ENCODE measurements around the gene GATA6.

The GATA6 gene

DNA sequence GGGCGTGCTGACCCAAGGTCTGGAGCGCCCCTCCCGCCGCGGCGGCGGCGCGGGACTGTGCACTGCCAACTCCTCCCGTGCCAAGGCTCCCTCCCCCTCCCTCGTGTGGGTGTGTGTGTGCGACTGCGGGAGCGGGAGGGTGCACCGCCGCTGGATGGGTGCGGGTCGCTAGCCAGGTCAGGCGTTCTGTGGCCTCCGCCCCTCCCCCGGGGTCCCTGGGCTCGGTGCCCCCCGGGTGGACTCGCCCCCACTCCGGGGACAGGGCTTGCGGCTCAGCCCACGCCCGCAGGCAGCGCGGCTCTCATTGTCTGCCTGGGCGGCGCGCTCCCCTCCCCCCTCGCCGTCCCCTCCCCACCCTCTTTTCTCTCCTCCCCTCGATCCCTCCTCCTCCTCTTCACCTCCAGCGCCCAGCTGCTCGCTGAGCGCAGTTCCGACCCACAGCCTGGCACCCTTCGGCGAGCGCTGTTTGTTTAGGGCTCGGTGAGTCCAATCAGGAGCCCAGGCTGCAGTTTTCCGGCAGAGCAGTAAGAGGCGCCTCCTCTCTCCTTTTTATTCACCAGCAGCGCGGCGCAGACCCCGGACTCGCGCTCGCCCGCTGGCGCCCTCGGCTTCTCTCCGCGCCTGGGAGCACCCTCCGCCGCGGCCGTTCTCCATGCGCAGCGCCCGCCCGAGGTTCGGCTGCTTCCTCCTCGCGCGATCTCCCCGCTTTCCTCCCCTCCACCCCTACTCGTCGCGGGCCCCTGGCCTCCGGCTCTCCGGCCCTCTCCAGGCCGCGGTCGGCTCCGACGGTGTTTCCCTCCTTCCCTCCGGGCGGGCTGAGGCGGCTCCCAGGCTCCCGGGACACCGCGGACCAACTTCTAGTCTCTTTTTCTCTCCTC is at the start of gene GATA6:
Gene GATA6 (plus strand): TSS at position 579 of the 878 bp plus-strand sequence. CDS start 1,556 bp downstream, outside the sequence.
- H3K4me3 ChIP-seq (ENCODE audit: low read length): peak within 1 kb of the TSS; percentile 56
- no peak for TF ChIP-seq ZNF274 (IDR thresholded peaks at IDR 0.05; ENCODE audit: low read depth, low read length)

DNA sequence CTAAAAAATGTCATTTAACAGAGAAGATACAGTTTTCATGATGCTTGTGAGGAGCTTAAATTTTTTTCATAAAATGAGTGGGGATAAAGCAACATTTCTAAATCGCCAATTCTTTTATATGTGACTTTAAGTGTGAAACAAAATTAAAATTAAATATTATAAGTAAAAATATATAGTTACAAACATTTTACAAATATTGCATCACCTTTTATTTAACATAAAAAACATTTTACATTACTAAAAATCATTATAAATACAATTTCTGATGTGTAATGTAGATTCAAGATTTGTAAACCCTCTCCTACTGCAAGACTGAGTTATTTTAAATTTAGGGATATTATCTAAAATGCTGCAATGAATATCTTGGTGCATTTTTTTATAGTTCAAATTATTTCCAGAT is 44.4 kb upstream of the GATA6 start:
- TF ChIP-seq ZNF274 (IDR thresholded peaks at IDR 0.05; ENCODE audit: low read depth, low read length): no peak
- H3K4me3 ChIP-seq (ENCODE audit: low read length): no peak overlapping the region

- H3K4me3 ChIP-seq (ENCODE audit: low read length): no peak overlapping the region
- no peak for TF ChIP-seq ZNF274 (IDR thresholded peaks at IDR 0.05; ENCODE audit: low read depth, low read length)
These were observed 40.4 kb upstream of the GATA6 start for GRCh38 chr18:22128954-22129353.

- H3K4me3 ChIP-seq (ENCODE audit: low read length): no peak overlapping the region
- TF ChIP-seq ZNF274 (IDR thresholded peaks at IDR 0.05; ENCODE audit: low read depth, low read length): no peak
These were observed 39.6 kb upstream of the GATA6 start for GRCh38 chr18:22129778-22130177.

DNA sequence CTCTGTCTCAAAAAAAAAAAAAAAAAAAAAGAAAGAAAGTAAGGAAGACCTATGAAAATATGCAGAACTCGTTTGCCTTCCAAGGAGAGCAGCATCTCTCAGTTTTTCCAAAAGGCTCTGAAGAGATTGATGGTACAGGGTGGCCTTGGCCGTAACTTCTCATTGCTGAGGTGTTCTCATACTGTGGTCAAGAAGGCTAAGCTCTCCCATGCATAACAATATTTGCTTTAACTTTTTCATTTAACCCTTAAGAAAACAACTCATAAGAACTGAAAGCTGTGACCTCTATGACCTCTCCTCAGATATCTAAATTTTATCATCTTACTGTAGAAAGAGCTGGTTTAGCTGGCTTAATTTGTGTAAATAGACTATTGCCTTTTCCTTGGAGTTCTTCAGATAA is 37.1 kb upstream of the GATA6 start:
- H3K4me3 ChIP-seq (ENCODE audit: low read length): no peak overlapping the region
- no peak for TF ChIP-seq ZNF274 (IDR thresholded peaks at IDR 0.05; ENCODE audit: low read depth, low read length)

GRCh38 chr18:22132763-22133162 is 36.6 kb upstream of the GATA6 start:
- no peak for TF ChIP-seq ZNF274 (IDR thresholded peaks at IDR 0.05; ENCODE audit: low read depth, low read length)
- H3K4me3 ChIP-seq (ENCODE audit: low read length): no peak overlapping the region

GRCh38 chr18:22136395-22136794 is 33.0 kb upstream of the GATA6 start:
- TF ChIP-seq ZNF274 (IDR thresholded peaks at IDR 0.05; ENCODE audit: low read depth, low read length): no peak
- no peak overlapping the region for H3K4me3 ChIP-seq (ENCODE audit: low read length)

DNA sequence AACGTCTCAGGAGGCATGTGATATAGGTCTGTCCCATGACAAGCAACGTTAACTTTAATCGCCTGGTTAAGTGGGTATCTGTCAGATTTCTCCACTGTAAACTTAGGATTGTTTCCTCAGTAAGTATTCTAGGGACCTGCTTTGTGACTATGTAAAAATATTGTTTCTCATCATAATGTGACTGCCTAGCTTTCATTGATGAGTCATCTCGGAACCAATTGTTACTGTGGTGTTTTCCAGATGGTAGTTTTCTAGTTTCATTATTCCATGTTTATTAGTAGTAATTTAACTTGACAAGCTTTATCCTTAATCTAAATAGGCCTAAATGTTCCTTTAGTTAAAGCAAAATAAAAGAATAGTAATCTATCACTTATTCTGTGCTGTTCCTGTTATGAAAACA is 28.2 kb upstream of the GATA6 start:
- no peak overlapping the region for H3K4me3 ChIP-seq (ENCODE audit: low read length)
- no peak for TF ChIP-seq ZNF274 (IDR thresholded peaks at IDR 0.05; ENCODE audit: low read depth, low read length)

DNA sequence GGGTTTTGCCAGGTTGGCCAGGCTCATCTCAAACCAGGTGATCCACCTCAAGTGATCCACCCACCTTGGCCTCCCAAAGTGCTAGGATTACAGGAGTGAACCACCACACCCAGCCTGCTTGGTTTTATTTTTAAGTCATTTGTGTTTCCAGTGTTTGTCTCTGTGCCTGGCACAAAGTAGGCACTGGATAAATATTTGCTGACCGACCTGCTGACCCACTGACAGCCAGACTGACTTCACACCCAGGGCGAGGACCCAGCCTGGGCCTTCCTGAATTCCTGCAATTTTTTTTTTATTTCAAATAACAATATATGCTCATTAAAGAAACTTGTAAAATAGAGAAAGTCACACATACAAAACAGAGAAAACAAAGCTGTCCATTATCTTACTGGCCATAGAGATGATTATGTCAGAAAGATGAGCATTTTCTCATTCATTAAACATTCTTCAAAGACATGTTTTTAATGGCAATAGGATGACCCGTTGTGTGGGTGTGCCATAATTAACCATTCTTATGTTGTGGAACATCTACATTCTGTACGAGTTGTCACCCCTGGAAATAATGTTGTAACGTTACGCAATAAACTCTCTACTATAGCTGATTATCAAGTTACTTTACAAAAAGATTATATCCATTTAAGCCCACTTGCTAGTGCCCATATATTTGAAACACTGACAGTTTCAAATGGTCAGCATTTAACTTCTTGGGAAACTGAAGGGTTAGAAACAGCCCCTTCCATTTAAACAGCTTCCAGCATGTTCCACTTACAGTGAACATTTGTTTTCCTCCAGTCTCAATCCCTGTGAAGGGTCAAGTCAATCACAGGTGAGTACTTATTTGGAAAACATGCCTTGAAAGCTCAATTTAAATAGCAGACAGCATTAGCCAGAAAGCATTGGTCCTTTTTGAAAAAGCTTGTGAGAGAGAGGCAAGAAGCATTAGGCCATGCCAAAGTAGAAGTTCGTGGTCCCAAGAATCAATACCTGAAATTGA is 25.7 kb upstream of the GATA6 start:
- TF ChIP-seq ZNF274 (IDR thresholded peaks at IDR 0.05; ENCODE audit: low read depth, low read length): no peak
- no peak overlapping the region for H3K4me3 ChIP-seq (ENCODE audit: low read length)

DNA sequence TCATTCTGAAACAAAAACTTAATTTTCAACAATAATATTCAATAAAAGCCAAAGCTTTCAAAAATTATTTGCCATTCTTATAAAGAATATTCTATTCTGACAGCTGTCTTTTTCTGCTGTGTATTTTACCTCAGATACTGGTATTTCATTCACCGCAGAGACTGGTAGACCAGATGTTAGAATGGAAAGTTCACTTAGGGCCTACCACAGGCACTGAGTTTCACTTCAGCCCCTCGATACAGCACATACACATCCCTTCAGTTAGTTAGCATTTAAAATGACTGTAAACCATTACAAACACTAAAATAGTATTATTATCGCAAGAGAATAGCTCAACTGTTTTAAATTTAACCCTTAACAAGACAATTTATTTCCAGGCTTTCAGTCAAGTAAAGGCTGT is 24.2 kb upstream of the GATA6 start:
- no peak for TF ChIP-seq ZNF274 (IDR thresholded peaks at IDR 0.05; ENCODE audit: low read depth, low read length)
- no peak overlapping the region for H3K4me3 ChIP-seq (ENCODE audit: low read length)

GRCh38 chr18:22149710-22150109 is 19.7 kb upstream of the GATA6 start:
- no peak for TF ChIP-seq ZNF274 (IDR thresholded peaks at IDR 0.05; ENCODE audit: low read depth, low read length)

GRCh38 chr18:22152093-22152492 is 17.3 kb upstream of the GATA6 start:
- H3K4me3 ChIP-seq (ENCODE audit: low read length): no peak overlapping the region
- no peak for TF ChIP-seq ZNF274 (IDR thresholded peaks at IDR 0.05; ENCODE audit: low read depth, low read length)

More at GRCh38 chr18:22149710-22150109, 19.7 kb upstream of the GATA6 start:
- no peak overlapping the region for H3K4me3 ChIP-seq (ENCODE audit: low read length)

- TF ChIP-seq ZNF274 (IDR thresholded peaks at IDR 0.05; ENCODE audit: low read depth, low read length): no peak
- H3K4me3 ChIP-seq (ENCODE audit: low read length): no peak overlapping the region
These were observed 16.0 kb upstream of the GATA6 start for GRCh38 chr18:22153428-22153827.

- H3K4me3 ChIP-seq (ENCODE audit: low read length): no peak overlapping the region
- no peak for TF ChIP-seq ZNF274 (IDR thresholded peaks at IDR 0.05; ENCODE audit: low read depth, low read length)
These were observed 13.8 kb upstream of the GATA6 start for GRCh38 chr18:22155584-22155983.
